Left lung (tissue), 10 donors: ENCODE data around the gene CALML3. TPM values are rescaled to one million over a fixed set of nuclear protein-coding genes. Genes with fewer than 3 reads are reported as not detected.

Source experiments
- ATAC-seq: fragments of 200-7000 bp; cut with Tn5 transposase; one replicate; pipeline ENCODE4 v1.9.1; 2020; ENCODE audit warnings: moderate library complexity
- DNase-seq, 4 donors: peaks; one replicate each; pipeline ENCODE4 v3.0.0-alpha.2; 2013 to 2020
- H3K27ac ChIP-seq, 2 donors: fragments of 200-600 bp; sonication (generic) in 1 of 2; one replicate each; pipeline versions ENCODE4 v1.5.0 to v1.8.0; 2020 to 2021
- H3K27me3 ChIP-seq, 2 donors: fragments of 200-600 bp; sonication (generic) in 1 of 2; one replicate each; pipeline versions ENCODE4 v1.5.0 to v1.8.0; 2020 to 2021
- H3K36me3 ChIP-seq, 2 donors: fragments of 200-600 bp; sonication (generic) in 1 of 2; one replicate each; pipeline versions ENCODE4 v1.5.0 to v1.8.0; 2020 to 2021
- H3K4me1 ChIP-seq, 2 donors: fragments of 200-600 bp; one replicate each; pipeline ENCODE4 v1.8.0; 2021
- H3K4me3 ChIP-seq, 2 donors: fragments of 200-600 bp; sonication (generic) in 1 of 2; one replicate each; pipeline versions ENCODE4 v1.5.0 to v1.8.0; 2020 to 2021; ENCODE audit warnings: mild to moderate bottlenecking in 1 of 2
- H3K9me3 ChIP-seq, 2 donors: fragments of 200-600 bp; sonication (generic) in 1 of 2; one replicate each; pipeline versions ENCODE4 v1.5.0 to v1.8.0; 2020 to 2021
- CTCF ChIP-seq, 2 donors: fragments of 200-600 bp; sonication (generic) in 1 of 2; IDR thresholded peaks; one replicate each; pipeline versions ENCODE4 v1.5.0 to v1.8.0; 2021; ENCODE audit warnings: antibody characterized with exemption in 2 of 2
- intact Hi-C, 2 donors: fragments of 100-400 bp; cut with DNase I; formaldehyde crosslinking; loops; one replicate each; pipeline versions ENCODE4 v1.11.2 to v1.14.2; 2022
- polyA plus RNA-seq, 6 donors: library from polyadenylated mRNA; unstranded; fragments of 120-200 nt; gene quantifications; one replicate each; pipeline ENCODE4 v1.2.1, GENCODE V29; 2013; ENCODE audit not compliant: insufficient read length in 6 of 6
- total RNA-seq, 2 donors: library from RNA; stranded (reverse); fragmentation: NEBNext Ultra II Directional; extraction: Animal tissue kit (Norgen Biotek cat#: 25700); gene quantifications; one replicate each; pipeline ENCODE4 v1.2.1, GENCODE V29; 2021
- donor health status: DM: no; HTN: yes; CAD: no.
- donor health status: DM: no; HTN: no; CAD: no.

CALML3 gene
- total and polyA plus RNA-seq, 8 donors, result 0.28 to 0.87 (median 0.64) TPM; not detected in 2

- ATAC-seq, result peak; percentile 15
- no peak overlapping the region for H3K27ac ChIP-seq
- no peaks in the 10 kb centered on the region for H3K36me3 ChIP-seq
- H3K4me3 ChIP-seq, result no peak overlapping the region
- H3K4me1 ChIP-seq, result peaks cover 0 to 7% of the 10 kb centered on the region in 2 donors
- H3K9me3 ChIP-seq, result no peaks in the 10 kb centered on the region
- DNase-seq, result peak in 1 of 4 donors; percentile 13
- peaks cover 0 to 7% of the 10 kb centered on the region in 2 donors for H3K27me3 ChIP-seq
- intact Hi-C loops, result no loop called here
- TF ChIP-seq CTCF (IDR thresholded peaks at IDR 0.05), result no peak
Observed at GRCh38 chr10:5502571-5503476, 21.9 kb upstream of the CALML3 start.

GRCh38 chr10:5503477-5503835 lies 21.3 kb upstream of the CALML3 start:
- Histone ChIP-seq H3K4me1 (peaks cover 0 to 7% of the 10 kb centered on the region in 2 donors), H3K9me3 (no peaks in the 10 kb centered on the region), H3K27me3 (peaks cover 0 to 7% of the 10 kb centered on the region in 2 donors), H3K4me3 (no peak overlapping the region), H3K27ac (no peak overlapping the region), H3K36me3 (no peaks in the 10 kb centered on the region)
- DNase-seq, result peak in 3 of 4 donors; percentile 45 to 86 (median 63)
- peak; percentile 87 for ATAC-seq
- no peak for TF ChIP-seq CTCF (IDR thresholded peaks at IDR 0.05)
- intact Hi-C loops, result no loop called here

GRCh38 chr10:5504146-5505072 lies 20.4 kb upstream of the CALML3 start:
- Histone ChIP-seq H3K4me1 (peaks cover 0 to 7% of the 10 kb centered on the region in 2 donors), H3K27me3 (peaks cover 0 to 7% of the 10 kb centered on the region in 2 donors), H3K27ac (no peak overlapping the region), H3K4me3 (no peak overlapping the region), H3K36me3 (no peaks in the 10 kb centered on the region), H3K9me3 (no peaks in the 10 kb centered on the region)
- ATAC-seq (peak; percentile 2), DNase-seq (peak in 1 of 4 donors; percentile 24)
- intact Hi-C loops, result no loop called here
- no peak for TF ChIP-seq CTCF (IDR thresholded peaks at IDR 0.05)

- TF ChIP-seq CTCF (IDR thresholded peaks at IDR 0.05), result no peak
- peaks cover 0 to 7% of the 10 kb centered on the region in 2 donors for H3K27me3 ChIP-seq
- ATAC-seq (no peak), DNase-seq (no peak)
- H3K27ac ChIP-seq, result no peak overlapping the region
- intact Hi-C loops, result no loop called here
- H3K36me3 ChIP-seq, result no peaks in the 10 kb centered on the region
- no peak overlapping the region for H3K4me3 ChIP-seq
- H3K4me1 ChIP-seq, result peaks cover 0 to 7% of the 10 kb centered on the region in 2 donors
- H3K9me3 ChIP-seq, result no peaks in the 10 kb centered on the region
Observed at GRCh38 chr10:5506246-5506645, 18.5 kb upstream of the CALML3 start.
